Transverse colon (tissue), 4 donors: ENCODE data around the gene FYCO1. TPM values are rescaled to one million over a fixed set of nuclear protein-coding genes. Genes with fewer than 3 reads are reported as not detected.

ENCODE experiments used
- DNase-seq: peaks from one replicate; pipeline ENCODE4 v3.0.0-alpha.2; 2019
- H3K27ac ChIP-seq, 4 donors: fragments of 200-600 bp; sonication (generic); 2 replicates each; pipeline ENCODE4 v1.5.1; 2016 to 2018; ENCODE audit warnings: inconsistent platforms in 4 of 4
- H3K27me3 ChIP-seq: fragments of 200-600 bp; sonication (generic); 2 replicates; pipeline ENCODE4 v1.5.1; 2017; ENCODE audit warnings: inconsistent platforms
- H3K36me3 ChIP-seq, 4 donors: fragments of 200-600 bp; sonication (generic); 2 replicates each; pipeline ENCODE4 v1.5.1; 2017 to 2019; ENCODE audit warnings: inconsistent platforms in 4 of 4
- H3K4me1 ChIP-seq, 4 donors: fragments of 200-600 bp; sonication (generic); 2 replicates each; pipeline ENCODE4 v1.5.1; 2017 to 2020; ENCODE audit warnings: inconsistent platforms in 4 of 4
- H3K4me3 ChIP-seq, 4 donors: fragments of 200-600 bp; sonication (generic); 1 replicate in 1 of 4; 2 replicates in 3 of 4; pipeline versions ENCODE4 v1.5.1 to v1.6.1; 2017 to 2019; ENCODE audit warnings: inconsistent platforms in 4 of 4
- H3K9me3 ChIP-seq, 2 donors: fragments of 200-600 bp; sonication (generic); 2 replicates each; pipeline ENCODE4 v1.5.1; 2017 to 2019; ENCODE audit warnings: inconsistent platforms in 2 of 2
- EP300 ChIP-seq: sonication (generic); formaldehyde crosslinking; IDR thresholded peaks from one replicate; pipeline ENCODE4 v1.6.1; 2017; ENCODE audit warnings: antibody characterized with exemption, low read depth
- POLR2A ChIP-seq: fragments of 450-650 bp; IDR thresholded peaks from one replicate; pipeline ENCODE4 v1.6.1; 2016; ENCODE audit warnings: antibody characterized with exemption, mild to moderate bottlenecking, moderate library complexity
- POLR2AphosphoS5 ChIP-seq, 3 donors: sonication (generic); formaldehyde crosslinking; IDR thresholded peaks; one replicate each; pipeline ENCODE4 v1.6.1; 2016; ENCODE audit warnings: antibody characterized with exemption in 3 of 3
- WGBS, 2 donors: methylation state at CpG; one replicate each; pipeline ENCODE4 v1.1.5; 2018; ENCODE audit warnings: low coverage in 1 of 2; 5-methylcytosine and 5-hydroxymethylcytosine counted together
- in situ Hi-C, 4 donors: fragments of 200-750 bp; cut with MboI; loops; one replicate each; pipeline versions ENCODE4 v1.15.0 to v1.15.1; 2017; ENCODE audit warnings: low sequenced_read_pairs in 3 of 4, low pct_ligation_motif_present in 1 of 4, low pct_unique_long_range_greater_than_20kb in 1 of 4
- intact Hi-C: fragments of 100-400 bp; cut with DNase I; formaldehyde crosslinking; loops from one replicate; pipeline ENCODE4 v1.15.1; 2023; ENCODE audit warnings: low total_unique reads
- total RNA-seq, 4 donors: library from RNA; depleted of rRNA; stranded (reverse); fragments of >200 nt; gene quantifications; one replicate each; pipeline ENCODE4 v1.1.0, GENCODE V29; 2016
- TF ChIP-seq, protein P1 (sequence below), 5 experiments: fragments of 200-600 bp in 3 of 5; fragments of 450-650 bp in 2 of 5; sonication (generic) in 3 of 5; IDR thresholded peaks; 1 replicate in 2 of 5; 2 replicates in 3 of 5; pipeline ENCODE4 v1.5.1; 2016 to 2017; ENCODE audit warnings: antibody characterized with exemption in 5 of 5, inconsistent platforms in 3 of 5, mild to moderate bottlenecking in 2 of 5, moderate library complexity in 1 of 5

FYCO1 gene
- total RNA-seq, 4 donors from 2014 or later = 34.5 to 40.0 (median 38.1) TPM

DNA sequence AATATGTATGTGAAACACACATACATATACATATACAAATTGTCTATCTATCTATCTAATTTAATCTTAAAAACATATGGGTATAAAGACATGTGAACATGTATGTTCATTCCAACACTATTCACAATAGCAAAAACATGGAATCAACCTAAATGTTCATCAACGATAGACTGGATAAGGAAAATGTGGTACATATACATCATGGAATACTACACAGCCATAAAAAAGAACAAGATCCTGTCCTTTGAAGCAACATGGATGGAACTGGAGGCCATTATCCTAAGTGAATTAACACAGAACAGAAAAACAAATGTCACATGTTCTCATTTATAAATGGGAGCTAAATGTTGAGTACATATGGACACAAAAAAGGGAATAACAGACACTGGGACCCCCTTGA, 103.5 kb downstream of the FYCO1 start:
- peaks cover 0 to 8% (median 0%) of the 10 kb centered on the region in 4 donors for H3K4me1 ChIP-seq
- H3K4me3 ChIP-seq = no peak overlapping the region
- H3K27me3 ChIP-seq = no peaks in the 10 kb centered on the region
- in situ Hi-C loops = no loop called here
- no peak for DNase-seq
- H3K27ac ChIP-seq = no peak overlapping the region
- intact Hi-C loops = no loop called here
- H3K36me3 ChIP-seq = no peaks in the 10 kb centered on the region
- no peak for TF ChIP-seq EP300
- TF ChIP-seq, protein P1, sequence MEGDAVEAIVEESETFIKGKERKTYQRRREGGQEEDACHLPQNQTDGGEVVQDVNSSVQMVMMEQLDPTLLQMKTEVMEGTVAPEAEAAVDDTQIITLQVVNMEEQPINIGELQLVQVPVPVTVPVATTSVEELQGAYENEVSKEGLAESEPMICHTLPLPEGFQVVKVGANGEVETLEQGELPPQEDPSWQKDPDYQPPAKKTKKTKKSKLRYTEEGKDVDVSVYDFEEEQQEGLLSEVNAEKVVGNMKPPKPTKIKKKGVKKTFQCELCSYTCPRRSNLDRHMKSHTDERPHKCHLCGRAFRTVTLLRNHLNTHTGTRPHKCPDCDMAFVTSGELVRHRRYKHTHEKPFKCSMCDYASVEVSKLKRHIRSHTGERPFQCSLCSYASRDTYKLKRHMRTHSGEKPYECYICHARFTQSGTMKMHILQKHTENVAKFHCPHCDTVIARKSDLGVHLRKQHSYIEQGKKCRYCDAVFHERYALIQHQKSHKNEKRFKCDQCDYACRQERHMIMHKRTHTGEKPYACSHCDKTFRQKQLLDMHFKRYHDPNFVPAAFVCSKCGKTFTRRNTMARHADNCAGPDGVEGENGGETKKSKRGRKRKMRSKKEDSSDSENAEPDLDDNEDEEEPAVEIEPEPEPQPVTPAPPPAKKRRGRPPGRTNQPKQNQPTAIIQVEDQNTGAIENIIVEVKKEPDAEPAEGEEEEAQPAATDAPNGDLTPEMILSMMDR (IDR thresholded peaks at IDR 0.05) = no peak
- no peak for TF ChIP-seq POLR2AphosphoS5 (IDR thresholded peaks at IDR 0.05)
- TF ChIP-seq POLR2A = no peak
- 92 to 100% methylated on average over 1 of the region's 1 CpG for WGBS, 2 donors
- H3K9me3 ChIP-seq = no peaks in the 10 kb centered on the region

DNA sequence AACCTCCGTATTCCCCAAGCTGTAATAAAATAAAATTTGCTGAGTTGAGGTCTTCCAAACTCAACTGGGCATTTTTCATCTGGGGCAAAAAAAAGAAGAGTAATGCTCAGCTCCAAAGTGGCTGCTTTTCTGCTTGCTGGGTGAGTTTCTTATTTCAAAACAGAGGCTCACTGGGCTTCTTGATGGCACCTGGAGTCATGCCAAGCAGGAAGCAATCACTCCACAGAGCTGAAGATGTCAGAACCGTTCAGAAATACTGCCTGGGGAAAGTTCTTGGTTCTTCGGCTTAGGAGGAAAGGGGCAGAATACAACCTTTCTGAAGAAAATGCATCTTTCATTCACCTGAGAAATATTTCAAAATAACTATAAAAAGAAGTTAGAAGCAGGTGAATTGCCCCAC, 105.2 kb downstream of the FYCO1 start:
- WGBS, 2 donors = 28 to 41% methylated on average over 3 of the region's 3 CpGs
- intact Hi-C loops = no loop called here
- Histone ChIP-seq H3K27ac (no peak overlapping the region), H3K36me3 (no peaks in the 10 kb centered on the region), H3K4me1 (peaks cover 0 to 4% (median 0%) of the 10 kb centered on the region in 4 donors), H3K4me3 (no peak overlapping the region), H3K27me3 (no peaks in the 10 kb centered on the region), H3K9me3 (no peaks in the 10 kb centered on the region)
- no peak for TF ChIP-seq POLR2A
- no peak for TF ChIP-seq POLR2AphosphoS5 (IDR thresholded peaks at IDR 0.05)
- TF ChIP-seq, protein P1 (IDR thresholded peaks at IDR 0.05) = no peak
- TF ChIP-seq EP300 = no peak
- in situ Hi-C loops = no loop called here
- DNase-seq = peak; percentile 76

- H3K4me3 ChIP-seq = no peak overlapping the region
- 56 to 57% methylated on average over 4 of the region's 4 CpGs for WGBS, 2 donors
Measured at GRCh38 chr3:45889337-45889736, 106.3 kb downstream of the FYCO1 start.

GRCh38 chr3:45887759-45888511, 107.7 kb downstream of the FYCO1 start:
- no peak overlapping the region for H3K27ac ChIP-seq

More at GRCh38 chr3:45889337-45889736, 106.3 kb downstream of the FYCO1 start:
- DNase-seq = no peak
- Histone ChIP-seq H3K4me1 (peaks cover 0 to 4% (median 0%) of the 10 kb centered on the region in 4 donors), H3K36me3 (no peaks in the 10 kb centered on the region), H3K9me3 (no peaks in the 10 kb centered on the region), H3K27ac (no peak overlapping the region), H3K27me3 (no peaks in the 10 kb centered on the region)
- in situ Hi-C loops (no loop called here), intact Hi-C loops (no loop called here)
- no peak for TF ChIP-seq EP300
- TF ChIP-seq POLR2AphosphoS5 (IDR thresholded peaks at IDR 0.05) = no peak
- TF ChIP-seq, protein P1 (IDR thresholded peaks at IDR 0.05) = no peak
- TF ChIP-seq POLR2A = no peak

More at GRCh38 chr3:45887759-45888511, 107.7 kb downstream of the FYCO1 start:
- in situ Hi-C loops = no loop called here
- H3K4me3 ChIP-seq = no peak overlapping the region
- no peaks in the 10 kb centered on the region for H3K27me3 ChIP-seq
- no peaks in the 10 kb centered on the region for H3K9me3 ChIP-seq
- 69% methylated on average over 3 to 7 of the region's 7 CpGs for WGBS, 2 donors
- no peak for TF ChIP-seq POLR2AphosphoS5 (IDR thresholded peaks at IDR 0.05)
- TF ChIP-seq POLR2A = no peak
- TF ChIP-seq, protein P1 (IDR thresholded peaks at IDR 0.05) = no peak
- no peak for TF ChIP-seq EP300
- H3K4me1 ChIP-seq = peaks cover 0 to 4% (median 0%) of the 10 kb centered on the region in 4 donors
- DNase-seq = no peak
- intact Hi-C loops = no loop called here
- H3K36me3 ChIP-seq = no peaks in the 10 kb centered on the region
